Measurements from ENCODE around the gene MED7. TPM values are rescaled to one million over a fixed set of nuclear protein-coding genes. Genes with fewer than 3 reads are reported as not detected.

The MED7 gene
- total and polyA plus RNA-seq, 9 of the 15 experiments (the other 6 are each of a cell fraction or from before 2014, with no cell fraction given) = 4.5 to 38.7 (median 12.2) TPM

GRCh38 chr5:157164521-157164920, 21.9 kb upstream of the MED7 start (continued):
- TF ChIP-seq, protein P1, sequence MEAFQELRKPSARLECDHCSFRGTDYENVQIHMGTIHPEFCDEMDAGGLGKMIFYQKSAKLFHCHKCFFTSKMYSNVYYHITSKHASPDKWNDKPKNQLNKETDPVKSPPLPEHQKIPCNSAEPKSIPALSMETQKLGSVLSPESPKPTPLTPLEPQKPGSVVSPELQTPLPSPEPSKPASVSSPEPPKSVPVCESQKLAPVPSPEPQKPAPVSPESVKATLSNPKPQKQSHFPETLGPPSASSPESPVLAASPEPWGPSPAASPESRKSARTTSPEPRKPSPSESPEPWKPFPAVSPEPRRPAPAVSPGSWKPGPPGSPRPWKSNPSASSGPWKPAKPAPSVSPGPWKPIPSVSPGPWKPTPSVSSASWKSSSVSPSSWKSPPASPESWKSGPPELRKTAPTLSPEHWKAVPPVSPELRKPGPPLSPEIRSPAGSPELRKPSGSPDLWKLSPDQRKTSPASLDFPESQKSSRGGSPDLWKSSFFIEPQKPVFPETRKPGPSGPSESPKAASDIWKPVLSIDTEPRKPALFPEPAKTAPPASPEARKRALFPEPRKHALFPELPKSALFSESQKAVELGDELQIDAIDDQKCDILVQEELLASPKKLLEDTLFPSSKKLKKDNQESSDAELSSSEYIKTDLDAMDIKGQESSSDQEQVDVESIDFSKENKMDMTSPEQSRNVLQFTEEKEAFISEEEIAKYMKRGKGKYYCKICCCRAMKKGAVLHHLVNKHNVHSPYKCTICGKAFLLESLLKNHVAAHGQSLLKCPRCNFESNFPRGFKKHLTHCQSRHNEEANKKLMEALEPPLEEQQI (IDR thresholded peaks at IDR 0.05) = no peak
- TF ChIP-seq ATF2 (CRISPR knock-in tag; IDR thresholded peaks at IDR 0.05) = no peak

DNA sequence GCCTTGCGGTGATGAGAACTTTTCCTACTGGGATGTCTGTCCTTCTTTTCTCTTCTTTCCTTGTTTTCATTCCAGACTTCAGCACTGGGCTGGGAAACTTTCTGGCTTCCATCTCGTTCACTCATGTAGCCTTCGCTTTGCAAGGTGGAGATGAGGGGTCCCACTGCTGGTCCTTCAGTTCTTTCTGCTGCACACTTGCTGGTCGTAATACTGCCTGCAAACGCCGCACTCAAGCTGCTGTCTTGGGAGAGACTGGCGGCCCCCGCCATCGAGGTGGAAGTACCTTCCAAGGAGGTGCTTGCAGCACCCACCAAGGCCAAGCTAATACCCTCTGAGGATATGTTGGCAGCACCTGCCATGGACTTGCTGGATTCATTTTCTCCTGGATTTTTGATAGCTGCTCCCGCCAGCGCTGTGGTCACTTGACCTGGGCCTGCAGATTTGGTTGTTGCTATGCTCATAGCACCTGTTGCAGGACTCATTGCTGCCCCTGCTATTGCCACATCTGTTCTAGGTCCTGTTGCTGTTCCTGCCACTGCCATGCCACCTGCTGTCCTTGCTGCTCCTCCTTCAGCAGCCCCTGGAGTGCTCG, 20.4 kb upstream of the MED7 start:
- no TSS peak for BruUV-seq (replicated peaks)
- no peak for DNase-seq (ENCODE audit: extremely low read depth in 1 of 4, low spot score in 3 of 4)
- H3K36me3 ChIP-seq (ENCODE audit: control insufficient read depth, insufficient read depth, low read length) = no peaks in the 10 kb centered on the region
- no peak overlapping the region for H3K4me2 ChIP-seq (ENCODE audit: insufficient read depth, low read length)
- FAIRE-seq = no peak
- no peaks in the 10 kb centered on the region for H3K4me1 ChIP-seq (replicated peaks in 1 of 2; ENCODE audit: control insufficient read depth in 2 of 2, insufficient read depth in 2 of 2, low read length in 2 of 2)
- no peaks in the 10 kb centered on the region for H3K79me2 ChIP-seq (ENCODE audit: control insufficient read depth, insufficient read depth, low read length)
- 0% methylated on average over 10 of the region's 12 CpGs for WGBS (ENCODE audit: insufficient coverage, low coverage, missing lambda C conversion rate)
- no peaks in the 10 kb centered on the region for H3K9me1 ChIP-seq (ENCODE audit: control insufficient read depth, insufficient read depth, low read length)
- peaks cover 11 to 35% of the 10 kb centered on the region in 2 experiments; a peak in 4 of 5 replicates for H3K27me3 ChIP-seq (ENCODE audit: control insufficient read depth in 2 of 2, insufficient read depth in 2 of 2, low read length in 2 of 2)
- no peak overlapping the region for H2AFZ ChIP-seq (ENCODE audit: low read depth, low read length)
- H3K4me3 ChIP-seq = no peak overlapping the region
- ATAC-seq = no peak
- no peak overlapping the region for H3K9ac ChIP-seq (ENCODE audit: insufficient read depth in 1 of 2, low read depth in 2 of 2, low read length in 2 of 2)
- no peak overlapping the region for H3K27ac ChIP-seq (ENCODE audit: extremely low read depth, low read depth, low read length)
- in situ Hi-C loops (cut with MboI) (no loop called here), intact Hi-C loops (cut with micrococcal nuclease) (no loop called here)
- POLR2A ChIA-PET = no interaction called here
- no peaks in the 10 kb centered on the region for H3K9me3 ChIP-seq (replicated peaks; ENCODE audit: control insufficient read depth, insufficient read depth, low read depth, low read length)
- CTCF ChIA-PET (ENCODE audit: low intra/inter-chr PET ratio) = no interaction called here
- H4K20me1 ChIP-seq (replicated peaks; ENCODE audit: control insufficient read depth, insufficient read depth, low read length) = no peaks in the 10 kb centered on the region
- TF ChIP-seq EZH2 (IDR thresholded peaks at IDR 0.05; ENCODE audit: borderline replicate concordance, low read depth, low read length) (no peak), ZNF583 (CRISPR knock-in tag; IDR thresholded peaks at IDR 0.05) (no peak), GATAD2B (IDR thresholded peaks at IDR 0.05; ENCODE audit: borderline replicate concordance) (no peak), MAFK (IDR thresholded peaks at IDR 0.05; ENCODE audit: low read length) (no peak), ZNF584 (CRISPR knock-in tag; IDR thresholded peaks at IDR 0.05; ENCODE audit: low read depth) (no peak), IRF2 (CRISPR knock-in tag; IDR thresholded peaks at IDR 0.05) (no peak), NFYB (IDR thresholded peaks at IDR 0.05; ENCODE audit: extremely low read depth, insufficient read length) (no peak), HNRNPK (IDR thresholded peaks at IDR 0.05; ENCODE audit: low read depth, low read length, poor library complexity, severe bottlenecking) (no peak)
- TF ChIP-seq, protein P2, sequence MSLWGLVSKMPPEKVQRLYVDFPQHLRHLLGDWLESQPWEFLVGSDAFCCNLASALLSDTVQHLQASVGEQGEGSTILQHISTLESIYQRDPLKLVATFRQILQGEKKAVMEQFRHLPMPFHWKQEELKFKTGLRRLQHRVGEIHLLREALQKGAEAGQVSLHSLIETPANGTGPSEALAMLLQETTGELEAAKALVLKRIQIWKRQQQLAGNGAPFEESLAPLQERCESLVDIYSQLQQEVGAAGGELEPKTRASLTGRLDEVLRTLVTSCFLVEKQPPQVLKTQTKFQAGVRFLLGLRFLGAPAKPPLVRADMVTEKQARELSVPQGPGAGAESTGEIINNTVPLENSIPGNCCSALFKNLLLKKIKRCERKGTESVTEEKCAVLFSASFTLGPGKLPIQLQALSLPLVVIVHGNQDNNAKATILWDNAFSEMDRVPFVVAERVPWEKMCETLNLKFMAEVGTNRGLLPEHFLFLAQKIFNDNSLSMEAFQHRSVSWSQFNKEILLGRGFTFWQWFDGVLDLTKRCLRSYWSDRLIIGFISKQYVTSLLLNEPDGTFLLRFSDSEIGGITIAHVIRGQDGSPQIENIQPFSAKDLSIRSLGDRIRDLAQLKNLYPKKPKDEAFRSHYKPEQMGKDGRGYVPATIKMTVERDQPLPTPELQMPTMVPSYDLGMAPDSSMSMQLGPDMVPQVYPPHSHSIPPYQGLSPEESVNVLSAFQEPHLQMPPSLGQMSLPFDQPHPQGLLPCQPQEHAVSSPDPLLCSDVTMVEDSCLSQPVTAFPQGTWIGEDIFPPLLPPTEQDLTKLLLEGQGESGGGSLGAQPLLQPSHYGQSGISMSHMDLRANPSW (CRISPR knock-in tag; IDR thresholded peaks at IDR 0.05) = no peak
- TF ChIP-seq, protein P3, sequence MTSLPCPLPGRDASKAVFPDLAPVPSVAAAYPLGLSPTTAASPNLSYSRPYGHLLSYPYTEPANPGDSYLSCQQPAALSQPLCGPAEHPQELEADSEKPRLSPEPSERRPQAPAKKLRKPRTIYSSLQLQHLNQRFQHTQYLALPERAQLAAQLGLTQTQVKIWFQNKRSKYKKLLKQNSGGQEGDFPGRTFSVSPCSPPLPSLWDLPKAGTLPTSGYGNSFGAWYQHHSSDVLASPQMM (CRISPR knock-in tag; IDR thresholded peaks at IDR 0.05) = no peak
